Epidermal melanocyte (primary cell): Measurements from ENCODE around the gene NR2F1.

Source experiments
- DNase-seq: peaks from one replicate; pipeline ENCODE4 v3.0.0; 2011; ENCODE audit warnings: low spot score; ENCODE audit not compliant: insufficient read length

NR2F1 gene

DNA sequence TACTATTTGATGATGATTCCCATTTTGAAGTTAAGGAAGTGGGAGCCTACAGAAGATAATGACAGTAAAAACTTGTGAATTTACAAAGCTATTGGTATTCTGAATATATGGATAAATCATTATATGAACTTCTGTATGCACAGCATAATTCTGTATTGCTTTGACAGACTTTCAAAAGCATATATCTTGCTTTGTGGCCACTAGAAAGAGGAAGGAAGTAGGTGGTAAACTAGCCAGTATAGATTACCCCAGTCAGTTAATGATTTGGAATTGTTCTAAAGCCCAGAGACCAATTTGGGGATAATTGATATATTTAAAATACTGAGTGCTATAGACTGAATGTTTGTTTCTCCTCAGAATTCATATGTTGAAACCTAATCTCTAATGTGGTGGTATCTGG lies 53.0 kb downstream of the NR2F1 start:
- no peak for DNase-seq

GRCh38 chr5:93636837-93637236 lies 53.8 kb downstream of the NR2F1 start:
- no peak for DNase-seq

- no peak for DNase-seq
Observed at GRCh38 chr5:93637697-93638096, 54.7 kb downstream of the NR2F1 start.

DNA sequence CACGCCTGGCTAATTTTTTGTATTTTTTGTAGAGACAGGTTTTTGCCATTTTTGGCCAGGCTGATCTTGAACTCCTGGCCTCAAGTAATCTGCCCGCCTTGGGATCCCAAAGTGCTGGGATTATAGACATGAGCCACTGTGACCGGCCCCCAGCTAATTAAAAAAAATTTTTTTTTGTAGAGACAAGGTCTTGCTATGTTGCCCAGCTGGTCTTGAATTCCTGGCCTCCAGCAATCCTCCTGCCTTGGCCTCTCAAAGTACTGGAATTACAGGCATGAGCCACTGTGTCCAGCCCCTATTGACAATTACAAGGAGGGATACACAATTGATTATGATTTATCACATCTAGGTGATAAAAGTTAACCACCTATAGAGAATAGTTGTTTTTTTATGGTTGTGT lies 59.5 kb downstream of the NR2F1 start:
- DNase-seq = no peak
